Progenitor cell of endocrine pancreas (in vitro differentiated cells): ENCODE measurements around the gene FAM53A. TPM values are rescaled to one million over a fixed set of nuclear protein-coding genes. Genes with fewer than 3 reads are reported as not detected.

Experiments
- DNase-seq: peaks from one replicate; pipeline ENCODE4 v3.0.0; 2021; ENCODE audit warnings: low spot score; ENCODE audit not compliant: unreplicated experiment
- H3K27ac Mint-ChIP-seq: 2 replicates; pipeline ENCODE4 v1.8.0; 2021; ENCODE audit warnings: mild to moderate bottlenecking, moderate library complexity, mixed read lengths
- H3K27me3 Mint-ChIP-seq: 2 replicates; pipeline ENCODE4 v1.8.0; 2021; ENCODE audit warnings: mixed read lengths
- H3K36me3 Mint-ChIP-seq: 2 replicates; pipeline ENCODE4 v1.8.0; 2022; ENCODE audit warnings: mixed read lengths; ENCODE audit not compliant: insufficient read depth
- H3K4me1 Mint-ChIP-seq: 2 replicates; pipeline ENCODE4 v1.8.0; 2021; ENCODE audit warnings: low read depth, mixed read lengths
- H3K4me3 Mint-ChIP-seq: 2 replicates; pipeline ENCODE4 v1.8.0; 2021; ENCODE audit warnings: low read depth, mild to moderate bottlenecking, moderate library complexity, mixed read lengths
- H3K9me3 Mint-ChIP-seq: 2 replicates; pipeline ENCODE4 v1.8.0; 2021; ENCODE audit warnings: low read depth, mixed read lengths
- long read RNA-seq: library from polyadenylated mRNA; unstranded; transcript quantifications from one replicate; pipeline ENCODE4 v2.0.0, GENCODE V29; 2020
- total RNA-seq: library from RNA; stranded (reverse); gene quantifications from 2 replicates; pipeline ENCODE4 v1.2.1, GENCODE V29; 2021
- TF ChIP-seq, protein P1 (sequence below): fragments of 200-600 bp; sonication (generic); IDR thresholded peaks from one replicate; pipeline ENCODE4 v1.5.0; 2021; ENCODE audit warnings: antibody characterized with exemption, mild to moderate bottlenecking; ENCODE audit not compliant: unreplicated experiment

Gene FAM53A, protein sequence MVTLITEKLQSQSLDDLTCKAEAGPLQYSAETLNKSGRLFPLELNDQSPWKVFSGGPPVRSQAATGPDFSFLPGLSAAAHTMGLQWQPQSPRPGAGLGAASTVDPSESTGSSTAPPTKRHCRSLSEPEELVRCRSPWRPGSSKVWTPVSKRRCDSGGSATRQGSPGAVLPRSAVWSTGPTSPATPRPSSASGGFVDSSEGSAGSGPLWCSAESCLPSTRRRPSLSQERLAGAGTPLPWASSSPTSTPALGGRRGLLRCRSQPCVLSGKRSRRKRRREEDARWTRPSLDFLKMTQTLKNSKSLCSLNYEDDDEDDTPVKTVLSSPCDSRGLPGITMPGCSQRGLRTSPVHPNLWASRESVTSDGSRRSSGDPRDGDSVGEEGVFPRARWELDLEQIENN
- 2.4 and 3.0 TPM in 2 replicates for total RNA-seq
- long read RNA-seq, partial matches to known transcripts, result 0 of 1 reads
- long read RNA-seq, other reads (novel, unspliced or antisense), result 0 of 1 reads

DNA sequence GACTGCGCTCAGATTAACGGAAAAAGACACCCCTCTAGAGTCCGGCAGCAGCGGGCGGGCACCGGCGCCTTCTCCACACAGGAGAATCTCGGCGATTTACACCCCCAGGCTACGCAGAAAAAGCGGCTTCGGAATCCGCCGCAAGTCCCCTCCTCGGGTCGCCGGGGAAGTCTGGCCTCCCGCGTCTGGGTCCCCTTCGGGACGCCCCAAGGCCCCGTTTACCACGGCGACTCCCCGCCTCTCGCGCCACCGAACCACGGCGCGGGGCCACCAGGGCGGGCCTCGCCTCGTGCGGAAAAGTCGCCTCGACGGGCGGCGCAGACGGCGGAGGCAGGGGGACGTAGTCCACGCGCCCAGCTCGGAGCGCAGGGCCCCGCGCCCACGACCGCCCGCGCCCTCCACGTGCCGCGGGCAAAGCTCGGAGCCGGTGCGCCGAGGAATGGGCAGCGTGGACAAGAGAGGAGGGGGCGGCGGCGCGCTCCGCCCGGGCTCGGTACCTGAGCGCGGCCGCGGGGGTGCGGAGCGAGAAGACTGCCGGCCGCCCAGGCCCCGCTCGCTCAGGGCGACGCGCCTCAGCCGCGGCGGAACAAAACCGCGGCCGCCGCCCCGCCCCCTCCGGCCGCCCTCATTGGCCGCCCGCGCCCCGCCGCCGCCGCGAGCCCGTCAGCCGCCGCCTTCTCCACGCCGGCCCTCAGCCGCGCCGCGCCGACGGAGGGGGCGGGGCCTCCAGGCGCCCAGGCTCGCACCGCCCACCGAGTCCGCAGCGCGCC is at the start of gene FAM53A:
TSS of gene FAM53A (minus strand) at position 578 of the 770 bp plus-strand sequence. CDS start 15,572 bp downstream, outside the sequence.
- TF ChIP-seq, protein P1, sequence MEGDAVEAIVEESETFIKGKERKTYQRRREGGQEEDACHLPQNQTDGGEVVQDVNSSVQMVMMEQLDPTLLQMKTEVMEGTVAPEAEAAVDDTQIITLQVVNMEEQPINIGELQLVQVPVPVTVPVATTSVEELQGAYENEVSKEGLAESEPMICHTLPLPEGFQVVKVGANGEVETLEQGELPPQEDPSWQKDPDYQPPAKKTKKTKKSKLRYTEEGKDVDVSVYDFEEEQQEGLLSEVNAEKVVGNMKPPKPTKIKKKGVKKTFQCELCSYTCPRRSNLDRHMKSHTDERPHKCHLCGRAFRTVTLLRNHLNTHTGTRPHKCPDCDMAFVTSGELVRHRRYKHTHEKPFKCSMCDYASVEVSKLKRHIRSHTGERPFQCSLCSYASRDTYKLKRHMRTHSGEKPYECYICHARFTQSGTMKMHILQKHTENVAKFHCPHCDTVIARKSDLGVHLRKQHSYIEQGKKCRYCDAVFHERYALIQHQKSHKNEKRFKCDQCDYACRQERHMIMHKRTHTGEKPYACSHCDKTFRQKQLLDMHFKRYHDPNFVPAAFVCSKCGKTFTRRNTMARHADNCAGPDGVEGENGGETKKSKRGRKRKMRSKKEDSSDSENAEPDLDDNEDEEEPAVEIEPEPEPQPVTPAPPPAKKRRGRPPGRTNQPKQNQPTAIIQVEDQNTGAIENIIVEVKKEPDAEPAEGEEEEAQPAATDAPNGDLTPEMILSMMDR, result no peak
- H3K36me3 Mint-ChIP-seq, result no peaks in the 10 kb centered on the region

DNA sequence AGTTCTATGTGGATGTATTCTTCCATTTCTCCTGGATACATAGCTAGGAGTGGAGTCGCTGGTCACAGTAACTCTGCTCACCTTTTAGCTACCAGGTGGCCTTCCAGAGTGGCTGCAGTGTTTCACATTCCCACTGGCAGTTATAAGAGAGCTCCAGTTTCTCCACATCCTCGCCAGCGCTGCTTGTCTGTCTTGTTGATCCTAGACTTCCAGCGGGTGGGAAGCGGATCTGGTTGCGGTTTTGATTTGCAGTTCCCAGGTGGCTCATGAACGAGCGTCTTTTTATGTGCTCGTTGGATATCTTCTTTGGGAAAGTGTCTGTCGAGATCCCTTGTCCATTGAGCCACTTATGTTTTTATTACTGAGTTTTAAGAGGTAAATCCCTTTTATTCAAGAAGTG is 48.8 kb upstream of the FAM53A start:
- no peak overlapping the region for H3K4me3 Mint-ChIP-seq
- H3K27me3 Mint-ChIP-seq, result no peaks in the 10 kb centered on the region
- TF ChIP-seq, protein P1, result no peak
- no peaks in the 10 kb centered on the region for H3K9me3 Mint-ChIP-seq
- H3K27ac Mint-ChIP-seq, result no peak overlapping the region
- H3K4me1 Mint-ChIP-seq, result no peaks in the 10 kb centered on the region
- DNase-seq, result no peak
- peaks cover 8% of the 10 kb centered on the region for H3K36me3 Mint-ChIP-seq

More for the DNA sequence above, at the start of gene FAM53A:
- Mint-ChIP-seq H3K9me3 (no peaks in the 10 kb centered on the region), H3K27me3 (peaks cover 19% of the 10 kb centered on the region), H3K4me3 (peak within 1 kb of the TSS; percentile 65), H3K27ac (no peak within 1 kb of the TSS), H3K4me1 (no peaks in the 10 kb centered on the region)
- peak; percentile 92 for DNase-seq

DNA sequence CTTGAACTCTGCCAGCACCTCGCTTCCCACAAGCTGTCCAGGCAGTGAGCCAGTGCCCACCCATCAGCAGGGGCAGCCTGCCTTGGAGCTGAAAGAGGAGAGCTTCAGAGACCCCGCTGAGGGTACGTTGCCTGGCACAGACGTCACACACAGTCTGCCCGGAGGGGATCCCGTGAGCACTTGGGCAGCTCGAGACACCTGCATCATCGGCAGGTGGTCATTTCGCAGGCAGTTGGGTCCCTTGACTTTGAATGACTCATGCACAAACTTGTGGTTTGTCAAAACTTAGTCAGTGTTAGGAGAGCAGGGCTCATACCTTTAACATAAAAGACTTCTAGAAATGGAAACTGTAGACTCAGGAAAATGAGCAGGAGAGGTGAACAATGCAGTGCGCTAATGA is 47.1 kb upstream of the FAM53A start:
- Mint-ChIP-seq H3K27me3 (no peaks in the 10 kb centered on the region), H3K36me3 (peaks cover 3% of the 10 kb centered on the region), H3K4me3 (no peak overlapping the region), H3K9me3 (no peaks in the 10 kb centered on the region), H3K27ac (no peak overlapping the region), H3K4me1 (peaks cover 3% of the 10 kb centered on the region)
- TF ChIP-seq, protein P1, result no peak
- DNase-seq, result no peak

DNA sequence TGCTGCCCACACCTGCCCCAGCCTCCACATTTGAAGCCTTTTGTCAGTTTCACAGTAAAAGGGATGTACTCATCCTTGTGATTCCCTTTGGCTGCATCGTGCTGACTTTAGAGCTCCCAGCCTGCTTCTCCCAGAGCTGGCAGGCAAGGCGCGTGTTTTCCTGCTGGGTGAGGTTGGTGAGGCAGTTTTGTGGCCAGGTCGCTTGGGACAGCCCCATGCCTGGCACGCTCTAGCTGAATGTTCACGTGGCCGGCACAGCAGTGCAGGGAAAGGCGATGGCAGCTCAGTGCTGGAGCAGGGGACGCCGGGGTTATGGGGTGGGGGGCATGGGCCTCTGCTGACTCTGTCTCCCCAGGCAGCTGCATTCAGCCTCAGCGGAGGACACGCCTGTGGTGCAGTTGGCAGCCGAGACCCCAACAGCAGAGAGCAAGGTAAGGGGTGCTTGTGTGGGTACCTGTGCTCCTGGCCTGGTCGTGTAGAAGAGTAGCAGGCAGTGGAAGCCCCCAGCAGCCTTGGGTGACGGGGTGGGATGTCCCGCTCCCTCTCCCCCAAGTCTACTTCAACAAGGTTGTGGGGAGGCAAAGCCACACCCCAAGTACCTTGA is 46.5 kb upstream of the FAM53A start:
- Mint-ChIP-seq H3K27ac (no peak overlapping the region), H3K4me3 (no peak overlapping the region), H3K27me3 (no peaks in the 10 kb centered on the region), H3K36me3 (peaks cover 3% of the 10 kb centered on the region), H3K4me1 (peaks cover 3% of the 10 kb centered on the region), H3K9me3 (no peaks in the 10 kb centered on the region)
- TF ChIP-seq, protein P1, result no peak
- no peak for DNase-seq
